HEK293T (cell line): ENCODE data around the gene IL1RN.

Experiments used
- CTCF ChIA-PET: fragments of 350-600 bp; formaldehyde crosslinking; extraction: SDS; loops from one replicate; lab custom pipeline; 2021; ENCODE audit warnings: antibody characterized with exemption, inconsistent platforms; lab: Yijun Ruan, JAX
- POLR2A ChIA-PET: fragments of 350-600 bp; formaldehyde crosslinking; extraction: SDS; loops from one replicate; lab custom pipeline; 2020; ENCODE audit warnings: antibody characterized with exemption, inconsistent platforms; lab: Yijun Ruan, JAX
- DNase-seq: peaks from one replicate; pipeline ENCODE4 v3.0.0; 2012; ENCODE audit warnings: mixed read lengths; ENCODE audit errors: extremely low spot score
- ARNT ChIP-seq: fragments of 450-650 bp; IDR thresholded peaks from 2 replicates; pipeline ENCODE4 v1.6.1; 2017; ENCODE audit warnings: mild to moderate bottlenecking
- BHLHE40 ChIP-seq: fragments of 450-650 bp; IDR thresholded peaks from 2 replicates; pipeline ENCODE4 v1.6.1; 2016; ENCODE audit warnings: mild to moderate bottlenecking, moderate library complexity, borderline replicate concordance
- CTBP1 ChIP-seq: fragments of 450-650 bp; IDR thresholded peaks from 2 replicates; pipeline ENCODE4 v1.6.1; 2016; ENCODE audit warnings: borderline replicate concordance
- ELF4 ChIP-seq: fragments of 450-650 bp; IDR thresholded peaks from 2 replicates; pipeline ENCODE4 v1.6.1; 2017; ENCODE audit warnings: antibody characterized with exemption
- FOXA1 ChIP-seq: fragments of 450-650 bp; IDR thresholded peaks from 2 replicates; pipeline ENCODE4 v1.6.1; 2016; ENCODE audit warnings: mild to moderate bottlenecking
- FOXK2 ChIP-seq: fragments of 450-650 bp; IDR thresholded peaks from 2 replicates; pipeline ENCODE4 v1.6.1; 2016; ENCODE audit warnings: mild to moderate bottlenecking
- FOXM1 ChIP-seq: fragments of 450-650 bp; IDR thresholded peaks from 2 replicates; pipeline ENCODE4 v1.6.1; 2017; ENCODE audit warnings: mild to moderate bottlenecking, borderline replicate concordance
- HDGF ChIP-seq: fragments of 450-650 bp; IDR thresholded peaks from 2 replicates; pipeline ENCODE4 v1.6.1; 2017; ENCODE audit warnings: antibody characterized with exemption, borderline replicate concordance
- L3MBTL2 ChIP-seq: fragments of 450-650 bp; conservative IDR thresholded peaks from 2 replicates; pipeline ENCODE4 v1.6.1; 2016; ENCODE audit warnings: mild to moderate bottlenecking
- LEF1 ChIP-seq: fragments of 450-650 bp; IDR thresholded peaks from 2 replicates; pipeline ENCODE4 v1.6.1; 2017; ENCODE audit warnings: mild to moderate bottlenecking, borderline replicate concordance
- NFRKB ChIP-seq: fragments of 450-650 bp; IDR thresholded peaks from 2 replicates; pipeline ENCODE4 v1.6.1; 2016; ENCODE audit warnings: mild to moderate bottlenecking, moderate library complexity
- PKNOX1 ChIP-seq: fragments of 450-650 bp; IDR thresholded peaks from 2 replicates; pipeline ENCODE4 v1.6.1; 2016
- SP1 ChIP-seq: fragments of 450-650 bp; IDR thresholded peaks from 2 replicates; pipeline ENCODE4 v1.6.1; 2017
- SUZ12 ChIP-seq: fragments of 450-650 bp; IDR thresholded peaks from 2 replicates; pipeline ENCODE4 v1.6.1; 2016; ENCODE audit warnings: mild to moderate bottlenecking
- TARDBP ChIP-seq: fragments of 450-650 bp; IDR thresholded peaks from 2 replicates; pipeline ENCODE4 v1.6.1; 2016
- ZNF384 ChIP-seq: fragments of 450-650 bp; IDR thresholded peaks from 2 replicates; pipeline ENCODE4 v1.6.1; 2016

Gene IL1RN

DNA sequence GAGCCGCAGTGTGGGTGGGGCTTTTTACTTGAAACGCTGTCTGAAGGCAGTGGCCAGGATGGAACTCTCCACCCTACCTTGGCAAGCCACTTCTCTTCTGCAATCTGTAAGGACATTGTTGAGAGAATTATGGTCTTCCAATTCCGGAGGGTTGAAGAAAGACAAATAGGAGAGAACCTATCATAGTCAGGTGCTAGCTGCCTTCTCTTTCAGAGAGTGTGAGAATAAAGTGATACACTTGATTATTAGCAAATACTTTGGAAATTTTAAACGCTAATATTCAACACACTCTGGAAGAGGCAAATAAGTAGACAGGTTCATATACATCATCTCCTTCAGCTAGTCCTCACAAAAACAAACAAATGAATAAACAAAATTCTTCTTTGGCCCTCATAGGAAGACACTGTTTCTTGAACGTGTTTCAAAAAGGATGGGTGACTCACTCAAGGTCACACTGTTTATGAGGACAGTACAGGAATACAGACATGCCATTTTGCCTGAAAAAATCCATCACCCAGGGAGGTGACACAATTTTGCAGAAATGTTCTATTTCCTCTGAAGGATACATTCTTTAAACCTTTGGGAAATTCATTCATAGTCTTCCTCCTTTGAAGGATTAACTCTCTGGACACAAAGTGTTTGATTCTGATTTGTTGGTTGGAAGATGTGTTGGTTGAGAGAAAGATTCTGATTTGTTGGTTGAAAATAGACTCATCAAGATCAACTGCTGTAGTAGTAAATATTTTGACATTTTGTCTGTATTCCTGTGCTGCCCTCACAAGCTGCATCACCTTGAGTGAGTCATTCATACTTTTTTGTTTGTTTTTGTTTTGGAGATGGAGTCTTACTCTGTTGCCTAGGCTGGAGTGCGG, 2.2 kb upstream of the IL1RN start:
- DNase-seq: no peak
- POLR2A ChIA-PET: no interaction called here

DNA sequence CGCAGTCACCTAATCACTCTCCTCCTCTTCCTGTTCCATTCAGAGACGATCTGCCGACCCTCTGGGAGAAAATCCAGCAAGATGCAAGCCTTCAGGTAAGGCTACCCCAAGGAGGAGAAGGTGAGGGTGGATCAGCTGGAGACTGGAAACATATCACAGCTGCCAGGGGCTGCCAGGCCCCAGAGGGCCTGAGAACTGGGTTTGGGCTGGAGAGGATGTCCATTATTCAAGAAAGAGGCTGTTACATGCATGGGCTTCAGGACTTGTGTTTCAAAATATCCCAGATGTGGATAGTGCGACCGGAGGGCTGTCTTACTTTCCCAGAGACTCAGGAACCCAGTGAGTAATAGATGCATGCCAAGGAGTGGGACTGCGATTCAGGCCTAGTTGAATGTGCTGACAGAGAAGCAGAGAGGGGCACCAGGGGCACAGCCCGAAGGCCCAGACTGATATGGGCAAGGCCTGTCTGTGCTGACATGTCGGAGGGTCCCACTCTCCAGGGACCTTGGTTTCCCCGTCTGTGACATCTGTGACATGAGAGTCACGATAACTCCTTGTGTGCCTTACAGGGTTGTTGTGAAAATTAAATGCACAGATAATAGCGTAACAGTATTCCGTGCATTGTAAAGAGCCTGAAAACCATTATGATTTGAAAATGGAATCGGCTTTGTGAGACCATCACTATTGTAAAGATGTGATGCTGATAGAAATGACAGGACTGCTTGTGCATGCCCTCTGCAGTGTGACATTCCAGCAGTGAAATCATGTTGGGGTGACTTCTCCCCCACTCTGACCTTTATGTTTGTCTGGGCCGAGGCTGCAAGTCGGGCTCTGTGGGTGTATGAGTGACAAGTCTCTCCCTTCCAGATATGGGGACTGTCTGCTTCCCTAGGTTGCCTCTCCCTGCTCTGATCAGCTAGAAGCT, 510 bp downstream of the IL1RN start:
- ChIA-PET CTCF (interaction anchor here (0.7 to 2.0 kb wide), 2 partner anchors 10 to 146 kb away, joined by 3 to 12 read pairs; no protein-coding TSS in a partner anchor), POLR2A (no interaction called here)
- no peak for TF ChIP-seq SUZ12
- TF ChIP-seq FOXK2: no peak
- no peak for TF ChIP-seq ARNT
- TF ChIP-seq ELF4: no peak
- TF ChIP-seq NFRKB: no peak
- no peak for TF ChIP-seq HDGF
- TF ChIP-seq FOXM1: no peak
- no peak for TF ChIP-seq CTBP1
- TF ChIP-seq FOXA1: no peak
- TF ChIP-seq SP1: no peak
- no peak for TF ChIP-seq LEF1
- no peak for TF ChIP-seq PKNOX1
- TF ChIP-seq ZNF384: no peak
- TF ChIP-seq L3MBTL2: no peak
- no peak for TF ChIP-seq BHLHE40
- no peak for TF ChIP-seq TARDBP

More for the DNA sequence above, 2.2 kb upstream of the IL1RN start:
- no peak for TF ChIP-seq L3MBTL2
- CTCF ChIA-PET: no interaction called here

DNA sequence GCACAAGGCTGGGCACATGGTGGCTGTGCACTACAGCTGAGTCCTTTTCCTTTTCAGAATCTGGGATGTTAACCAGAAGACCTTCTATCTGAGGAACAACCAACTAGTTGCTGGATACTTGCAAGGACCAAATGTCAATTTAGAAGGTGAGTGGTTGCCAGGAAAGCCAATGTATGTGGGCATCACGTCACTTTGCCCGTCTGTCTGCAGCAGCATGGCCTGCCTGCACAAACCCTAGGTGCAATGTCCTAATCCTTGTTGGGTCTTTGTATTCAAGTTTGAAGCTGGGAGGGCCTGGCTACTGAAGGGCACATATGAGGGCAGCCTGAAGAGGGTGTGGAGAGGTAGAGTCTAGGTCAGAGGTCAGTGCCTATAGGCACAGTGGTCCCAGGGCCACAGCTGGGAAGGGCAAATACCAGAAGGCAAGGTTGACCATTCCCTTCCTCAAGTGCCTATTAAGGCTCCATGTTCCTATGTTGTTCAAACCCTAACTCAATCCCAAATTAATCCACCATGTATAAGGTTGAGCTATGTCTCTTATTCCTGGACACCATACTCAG, 2.2 kb downstream of the IL1RN start:
- no peak for DNase-seq
- CTCF ChIA-PET: interaction anchor here (2.0 kb wide), 1 partner anchor 8 kb away, joined by 12 read pairs; no protein-coding TSS in a partner anchor
- POLR2A ChIA-PET: no interaction called here
- no peak for TF ChIP-seq FOXK2

More for the DNA sequence above, 510 bp downstream of the IL1RN start:
- DNase-seq: no peak

DNA sequence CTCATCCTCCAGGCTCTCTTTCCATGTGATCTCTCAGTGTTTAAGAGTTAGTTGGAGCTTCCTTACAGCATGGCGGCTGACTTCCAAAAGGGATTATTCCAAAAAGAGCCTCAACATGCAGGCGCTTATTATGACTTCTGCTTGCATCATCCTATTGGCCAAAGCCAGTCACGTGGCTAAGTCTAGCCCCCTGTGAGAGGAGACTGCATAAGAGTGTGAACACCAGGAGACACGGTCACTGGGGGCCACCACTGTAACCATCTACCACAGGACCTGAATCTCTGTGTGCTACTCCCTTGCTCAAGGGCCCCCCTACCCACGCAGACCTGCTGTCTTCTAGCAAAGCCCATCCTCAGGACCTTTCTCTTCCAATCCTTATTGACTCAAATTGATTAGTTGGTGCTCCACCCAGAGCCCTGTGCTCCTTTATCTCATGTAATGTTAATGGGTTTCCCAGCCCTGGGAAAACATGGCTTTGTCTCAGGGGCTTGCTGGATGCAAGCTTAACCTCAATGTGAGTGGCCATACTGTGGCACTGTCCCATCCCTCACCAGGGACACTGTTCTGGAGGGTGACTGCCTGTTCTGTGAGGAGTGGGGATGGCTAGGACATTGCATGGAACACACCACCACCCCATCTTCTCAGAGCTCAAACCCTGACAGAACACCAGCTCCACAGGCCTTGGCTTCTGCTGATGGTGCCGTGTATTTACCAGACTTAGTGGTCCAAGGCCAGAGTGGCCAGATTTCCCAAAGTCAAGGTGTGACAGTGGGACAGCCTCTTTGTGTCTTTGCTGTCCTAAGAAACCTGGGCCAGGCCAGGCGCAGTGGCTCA, 4.2 kb downstream of the IL1RN start:
- TF ChIP-seq SUZ12: no peak
- TF ChIP-seq L3MBTL2: no peak
- ChIA-PET POLR2A (no interaction called here), CTCF (no interaction called here)
- DNase-seq: no peak

- DNase-seq: no peak
- ChIA-PET CTCF (no interaction called here), POLR2A (no interaction called here)
- no peak for TF ChIP-seq SP1
- no peak for TF ChIP-seq PKNOX1
- TF ChIP-seq L3MBTL2: no peak
- no peak for TF ChIP-seq TARDBP
- TF ChIP-seq LEF1: no peak
- no peak for TF ChIP-seq ARNT
- TF ChIP-seq FOXA1: no peak
- no peak for TF ChIP-seq ELF4
- no peak for TF ChIP-seq BHLHE40
- no peak for TF ChIP-seq HDGF
- TF ChIP-seq ZNF384: no peak
- TF ChIP-seq FOXK2: no peak
- TF ChIP-seq SUZ12: no peak
- no peak for TF ChIP-seq FOXM1
Measured at GRCh38 chr2:113132414-113133021, 5.1 kb downstream of the IL1RN start.
